ENCODE measurements around the gene ZBTB11. TPM values are rescaled to one million over a fixed set of nuclear protein-coding genes. Genes with fewer than 3 reads are reported as not detected.

Gene ZBTB11
- total RNA-seq, 4 donors from 2014 or later, result 22.1 to 34.2 (median 26.7) TPM

DNA sequence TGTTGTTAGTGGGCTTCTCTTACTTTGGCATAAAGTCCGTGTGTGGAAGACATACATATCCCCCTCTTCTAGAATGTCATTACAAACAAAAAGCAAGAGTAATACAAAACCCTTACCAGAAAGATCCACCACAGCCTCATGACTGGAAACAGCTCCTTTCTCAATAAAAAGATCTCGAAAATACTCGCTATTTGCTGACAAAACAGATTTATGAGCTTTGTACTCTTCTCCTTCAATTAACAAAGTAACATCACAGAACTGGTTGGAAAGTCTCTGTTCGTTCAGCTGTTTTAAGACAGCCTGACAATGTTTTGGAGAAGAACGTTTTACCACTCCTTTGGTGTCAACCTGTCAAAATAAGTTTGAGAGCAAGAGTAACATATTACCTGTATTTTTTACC, 5.9 kb downstream of the ZBTB11 start:
- intact Hi-C loops (cut with DNase I; ENCODE audit: low total_unique reads), result no loop called here
- WGBS, 2 donors, result 81 to 90% methylated on average over 5 of the region's 5 CpGs
- H3K4me3 ChIP-seq (ENCODE audit: low read depth, poor library complexity, severe bottlenecking), result no peak overlapping the region
- TF ChIP-seq POLR2A (IDR thresholded peaks at IDR 0.05), result no peak
- TF ChIP-seq, protein P1, sequence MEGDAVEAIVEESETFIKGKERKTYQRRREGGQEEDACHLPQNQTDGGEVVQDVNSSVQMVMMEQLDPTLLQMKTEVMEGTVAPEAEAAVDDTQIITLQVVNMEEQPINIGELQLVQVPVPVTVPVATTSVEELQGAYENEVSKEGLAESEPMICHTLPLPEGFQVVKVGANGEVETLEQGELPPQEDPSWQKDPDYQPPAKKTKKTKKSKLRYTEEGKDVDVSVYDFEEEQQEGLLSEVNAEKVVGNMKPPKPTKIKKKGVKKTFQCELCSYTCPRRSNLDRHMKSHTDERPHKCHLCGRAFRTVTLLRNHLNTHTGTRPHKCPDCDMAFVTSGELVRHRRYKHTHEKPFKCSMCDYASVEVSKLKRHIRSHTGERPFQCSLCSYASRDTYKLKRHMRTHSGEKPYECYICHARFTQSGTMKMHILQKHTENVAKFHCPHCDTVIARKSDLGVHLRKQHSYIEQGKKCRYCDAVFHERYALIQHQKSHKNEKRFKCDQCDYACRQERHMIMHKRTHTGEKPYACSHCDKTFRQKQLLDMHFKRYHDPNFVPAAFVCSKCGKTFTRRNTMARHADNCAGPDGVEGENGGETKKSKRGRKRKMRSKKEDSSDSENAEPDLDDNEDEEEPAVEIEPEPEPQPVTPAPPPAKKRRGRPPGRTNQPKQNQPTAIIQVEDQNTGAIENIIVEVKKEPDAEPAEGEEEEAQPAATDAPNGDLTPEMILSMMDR (IDR thresholded peaks at IDR 0.05), result no peak
- DNase-seq (ENCODE audit: low spot score in 2 of 2), result no peak

DNA sequence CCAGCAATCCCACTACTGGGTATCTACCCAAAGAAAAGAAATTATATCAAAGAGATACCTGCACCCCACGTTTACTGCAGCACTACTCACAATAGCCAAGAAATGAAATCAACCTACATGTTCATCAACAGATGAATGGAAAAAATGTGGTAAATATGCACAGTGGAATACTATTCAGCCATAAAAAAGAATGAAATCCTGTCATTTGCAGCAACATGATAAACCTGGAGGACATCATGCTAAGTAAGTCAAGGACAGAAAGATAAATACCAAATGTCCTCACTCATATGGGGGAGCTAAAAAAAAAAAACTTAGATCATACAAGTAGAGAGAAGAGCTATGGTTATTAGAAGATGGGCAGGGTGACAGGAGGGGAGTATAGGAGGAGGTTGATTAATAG, 9.1 kb downstream of the ZBTB11 start:
- no peak for DNase-seq (ENCODE audit: low spot score in 2 of 2)
- 90 to 100% methylated on average over 1 of the region's 1 CpG for WGBS, 2 donors
- no peak overlapping the region for H3K4me3 ChIP-seq (ENCODE audit: low read depth, poor library complexity, severe bottlenecking)
- intact Hi-C loops (cut with DNase I; ENCODE audit: low total_unique reads), result no loop called here
- TF ChIP-seq, protein P1 (IDR thresholded peaks at IDR 0.05), result no peak
- TF ChIP-seq POLR2A (IDR thresholded peaks at IDR 0.05), result no peak

DNA sequence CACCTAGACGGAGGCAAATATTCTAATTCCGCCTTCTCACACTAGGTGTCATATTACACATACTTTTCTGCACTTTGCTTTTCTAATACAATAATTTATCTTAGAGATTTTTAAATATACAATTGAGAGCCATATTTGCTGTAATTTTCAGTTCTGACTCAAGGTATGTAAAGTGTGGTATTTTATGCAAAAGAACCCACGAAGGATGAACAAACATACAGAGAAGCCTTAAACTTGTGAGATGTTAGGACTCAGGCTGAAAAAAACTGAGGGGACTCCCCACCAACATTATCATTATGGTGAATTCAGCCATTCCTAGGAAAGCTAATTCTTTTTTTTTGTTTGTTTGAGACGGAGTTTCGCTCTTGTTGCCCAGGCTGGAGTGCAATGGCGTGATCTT, 9.6 kb downstream of the ZBTB11 start:
- no peak overlapping the region for H3K4me3 ChIP-seq (ENCODE audit: low read depth, poor library complexity, severe bottlenecking)
- WGBS, 2 donors, result 92 to 96% methylated on average over 6 of the region's 6 CpGs
- TF ChIP-seq POLR2A (IDR thresholded peaks at IDR 0.05), result no peak
- TF ChIP-seq, protein P1 (IDR thresholded peaks at IDR 0.05), result no peak
- intact Hi-C loops (cut with DNase I; ENCODE audit: low total_unique reads), result no loop called here
- DNase-seq (ENCODE audit: low spot score in 2 of 2), result no peak

DNA sequence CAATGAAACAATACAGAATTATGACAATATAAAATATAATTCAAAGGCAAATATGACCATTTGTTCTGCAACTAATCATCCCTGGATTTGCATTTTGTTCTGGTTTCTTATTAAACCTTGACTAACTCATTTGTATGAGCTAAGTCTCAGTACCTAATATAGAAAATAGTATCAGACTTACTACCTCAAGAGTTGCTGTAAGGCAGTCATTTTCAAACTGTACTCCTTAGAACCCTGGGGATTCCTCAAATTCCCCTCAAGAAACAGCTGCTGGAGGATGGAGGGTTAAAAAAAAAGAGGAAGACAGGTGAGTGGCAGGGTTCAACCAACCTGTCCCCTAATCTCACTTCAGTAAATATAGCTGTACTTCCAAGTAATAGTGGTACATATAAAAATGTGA, 11.1 kb downstream of the ZBTB11 start:
- TF ChIP-seq POLR2A (IDR thresholded peaks at IDR 0.05), result no peak
- TF ChIP-seq, protein P1 (IDR thresholded peaks at IDR 0.05), result no peak
- no peak for DNase-seq (ENCODE audit: low spot score in 2 of 2)
- intact Hi-C loops (cut with DNase I; ENCODE audit: low total_unique reads), result no loop called here
- H3K4me3 ChIP-seq (ENCODE audit: low read depth, poor library complexity, severe bottlenecking), result no peak overlapping the region

DNA sequence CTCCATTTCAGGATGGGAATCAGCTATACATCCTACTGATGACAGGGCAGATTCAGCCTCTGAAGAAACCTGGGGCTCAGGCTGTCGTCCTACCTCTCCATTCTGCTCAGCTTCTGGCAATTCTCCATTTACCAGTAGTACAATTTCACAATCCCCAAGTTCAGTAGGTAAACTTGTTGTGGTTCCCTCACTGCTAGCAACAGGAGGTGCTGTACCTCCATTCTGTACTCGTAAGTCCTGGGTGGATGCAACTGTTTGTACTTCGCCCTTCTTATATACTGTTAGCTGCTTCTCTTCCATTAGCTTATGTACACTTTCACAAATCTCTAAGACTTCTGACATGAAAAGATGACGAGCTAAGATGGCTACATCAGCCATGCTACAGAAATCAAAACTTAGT, 11.6 kb downstream of the ZBTB11 start:
- WGBS, 2 donors, result 91 to 92% methylated on average over 4 of the region's 4 CpGs

DNA sequence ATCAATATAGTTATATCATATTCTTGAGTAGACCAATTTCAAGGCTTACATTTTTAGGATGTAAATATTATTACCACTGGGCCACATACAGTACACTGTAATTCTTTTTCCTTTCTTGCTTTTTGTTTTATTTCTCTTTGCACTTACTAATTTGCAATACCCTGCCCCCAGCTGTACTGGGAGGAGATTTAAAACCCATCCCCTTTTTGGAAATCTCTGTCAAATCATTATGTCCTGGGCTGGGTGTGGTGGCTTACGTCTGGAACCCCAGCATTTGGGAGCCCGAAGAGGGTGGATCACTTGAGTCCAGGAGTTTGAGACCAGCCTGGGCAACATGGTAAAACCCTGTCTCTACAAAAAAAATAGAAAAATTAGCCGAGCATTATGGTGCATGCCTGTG, 16.2 kb downstream of the ZBTB11 start:
- TF ChIP-seq, protein P1 (IDR thresholded peaks at IDR 0.05), result no peak
- TF ChIP-seq POLR2A (IDR thresholded peaks at IDR 0.05), result no peak
- 95 to 96% methylated on average over 3 of the region's 3 CpGs for WGBS, 2 donors
- DNase-seq (ENCODE audit: low spot score in 2 of 2), result no peak
- intact Hi-C loops (cut with DNase I; ENCODE audit: low total_unique reads), result no loop called here
- no peak overlapping the region for H3K4me3 ChIP-seq (ENCODE audit: low read depth, poor library complexity, severe bottlenecking)

More for the DNA sequence above, 11.6 kb downstream of the ZBTB11 start:
- H3K4me3 ChIP-seq (ENCODE audit: low read depth, poor library complexity, severe bottlenecking), result no peak overlapping the region
- DNase-seq (ENCODE audit: low spot score in 2 of 2), result no peak
- no peak for TF ChIP-seq POLR2A (IDR thresholded peaks at IDR 0.05)
- TF ChIP-seq, protein P1 (IDR thresholded peaks at IDR 0.05), result no peak
- intact Hi-C loops (cut with DNase I; ENCODE audit: low total_unique reads), result no loop called here

All from lower leg skin (tissue), 4 donors.